GM19025 (cell line): ENCODE data around the gene TUBB6.
A peak's percentile ranks its signal among the peaks of the same experiment; 100 is the strongest.

ENCODE experiments used
- ATAC-seq: cut with Tn5 transposase; IDR thresholded peaks from one replicate; pipeline ENCODE4 v1.9.1; 2021; ENCODE audit warnings: mild to moderate bottlenecking, low read depth, moderate library complexity; ENCODE audit not compliant: unreplicated experiment

Gene TUBB6

GRCh38 chr18:12290086-12290485, 18.0 kb upstream of the TUBB6 start:
- ATAC-seq = no peak

DNA sequence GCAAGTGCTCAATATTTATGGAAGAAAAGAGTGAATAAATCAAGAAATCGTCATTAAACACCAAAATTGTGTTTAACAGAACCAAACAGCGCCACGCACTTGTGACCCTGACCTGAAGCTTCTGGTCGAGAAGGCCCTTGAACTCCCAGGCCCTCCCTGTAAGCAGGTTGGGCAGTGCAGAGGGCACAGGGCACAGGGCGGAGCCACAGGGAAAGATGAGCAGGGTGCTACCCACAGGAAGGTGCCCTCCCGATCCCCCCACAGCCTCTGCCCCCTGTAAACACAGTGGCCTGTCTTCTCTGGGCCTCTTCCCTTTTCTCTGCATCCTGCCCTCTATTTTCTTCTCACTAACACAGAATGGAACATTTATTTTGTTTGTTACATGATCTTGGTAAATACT, 16.9 kb upstream of the TUBB6 start:
- ATAC-seq = no peak

GRCh38 chr18:12291690-12292089, 16.4 kb upstream of the TUBB6 start:
- no peak for ATAC-seq

GRCh38 chr18:12293831-12294230, 14.2 kb upstream of the TUBB6 start:
- no peak for ATAC-seq

- ATAC-seq = no peak
Observed at GRCh38 chr18:12295389-12296086, 12.5 kb upstream of the TUBB6 start.

- no peak for ATAC-seq
Observed at GRCh38 chr18:12296087-12296403, 12.0 kb upstream of the TUBB6 start.

DNA sequence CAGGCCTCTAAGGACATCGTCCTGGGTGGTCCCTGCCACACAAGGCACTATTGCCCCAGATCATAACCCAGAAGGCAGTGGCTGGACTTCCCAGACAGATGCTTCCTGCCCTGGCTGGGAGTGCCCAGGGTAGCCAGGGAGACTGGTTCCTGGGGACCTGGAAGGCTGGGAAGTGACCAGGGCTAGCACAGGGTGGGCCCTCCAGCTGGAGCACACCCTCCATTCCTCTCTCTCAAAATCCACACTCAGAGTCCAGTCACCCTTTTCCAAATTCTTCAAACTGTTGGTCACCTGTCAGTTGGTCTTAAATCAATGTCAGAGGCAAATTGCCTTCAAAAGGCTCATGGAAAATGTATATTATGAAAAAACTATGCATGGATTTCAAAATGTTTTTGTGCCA, 11.6 kb upstream of the TUBB6 start:
- no peak for ATAC-seq

- no peak for ATAC-seq
Observed at GRCh38 chr18:12299862-12300261, 8.2 kb upstream of the TUBB6 start.

DNA sequence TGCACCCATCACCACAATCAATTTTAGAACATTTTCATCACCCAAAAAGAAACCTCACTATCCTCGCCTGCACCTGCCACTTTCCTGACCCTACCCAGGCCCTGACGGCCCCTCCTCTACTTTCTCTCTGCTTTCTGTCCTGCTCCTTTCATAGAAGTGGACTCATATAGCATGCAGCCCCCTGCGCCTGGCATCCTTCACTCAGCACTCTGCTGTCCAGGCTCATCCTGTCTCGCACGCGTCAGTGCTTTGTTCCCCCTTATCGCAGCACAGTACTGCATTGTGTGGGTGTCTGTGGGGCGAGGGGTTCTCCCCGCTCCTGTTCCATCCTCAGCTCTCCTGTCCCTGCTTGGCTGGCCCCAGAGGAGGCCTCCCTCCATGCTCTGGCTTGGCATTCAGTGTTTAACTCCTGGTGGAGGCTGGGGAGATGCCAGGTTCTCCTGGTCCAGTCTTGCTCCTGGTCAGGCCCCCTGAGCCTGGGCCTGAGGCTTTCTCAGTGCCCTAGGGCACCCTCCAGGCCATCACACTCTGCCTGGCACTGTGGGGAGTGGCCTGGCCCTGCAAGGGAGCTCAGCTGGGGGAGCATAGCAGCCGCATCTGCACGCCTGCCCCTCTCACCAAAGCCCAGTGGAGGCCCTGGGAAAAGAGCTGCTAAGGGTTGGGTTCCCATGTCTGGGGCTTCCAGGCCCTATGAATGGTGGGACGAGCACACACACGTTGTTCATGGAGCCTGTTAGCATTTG, 6.6 kb upstream of the TUBB6 start:
- ATAC-seq = no peak

DNA sequence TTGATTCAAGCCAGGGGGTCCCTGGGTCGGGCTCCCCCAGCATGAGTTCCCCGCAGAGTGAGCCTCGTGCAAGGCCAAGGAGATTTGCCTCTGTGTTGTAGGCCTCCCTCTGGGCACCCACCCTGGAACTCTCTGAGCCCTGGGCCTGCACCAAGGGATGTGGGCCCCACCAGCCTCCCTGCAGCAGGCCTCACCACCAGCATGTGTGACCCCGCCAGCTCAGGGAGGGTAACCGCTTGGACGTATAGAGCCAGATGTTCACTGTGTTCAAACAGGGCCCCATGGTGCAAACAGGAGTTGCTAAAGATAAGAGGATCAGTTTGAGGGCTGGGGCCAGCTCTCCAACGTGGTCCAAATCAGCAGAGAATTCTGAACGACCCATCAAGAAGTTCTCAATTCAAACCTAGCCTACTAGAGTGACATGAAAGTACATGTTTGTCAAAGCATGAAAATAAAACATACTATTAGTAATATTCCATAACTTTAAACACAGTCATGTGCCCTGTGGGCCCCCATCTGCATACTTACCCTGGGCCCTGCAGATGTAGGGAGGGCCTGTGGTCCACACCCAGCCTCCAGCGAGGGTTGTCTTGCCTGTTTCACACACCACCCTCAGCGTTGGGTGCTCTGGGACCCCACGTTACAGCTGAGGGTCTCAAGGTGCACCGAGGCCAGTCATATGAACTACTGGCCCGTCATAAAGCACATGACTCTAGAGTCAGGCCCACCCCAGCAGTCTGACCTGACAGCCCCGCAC, 5.5 kb upstream of the TUBB6 start:
- ATAC-seq = no peak

DNA sequence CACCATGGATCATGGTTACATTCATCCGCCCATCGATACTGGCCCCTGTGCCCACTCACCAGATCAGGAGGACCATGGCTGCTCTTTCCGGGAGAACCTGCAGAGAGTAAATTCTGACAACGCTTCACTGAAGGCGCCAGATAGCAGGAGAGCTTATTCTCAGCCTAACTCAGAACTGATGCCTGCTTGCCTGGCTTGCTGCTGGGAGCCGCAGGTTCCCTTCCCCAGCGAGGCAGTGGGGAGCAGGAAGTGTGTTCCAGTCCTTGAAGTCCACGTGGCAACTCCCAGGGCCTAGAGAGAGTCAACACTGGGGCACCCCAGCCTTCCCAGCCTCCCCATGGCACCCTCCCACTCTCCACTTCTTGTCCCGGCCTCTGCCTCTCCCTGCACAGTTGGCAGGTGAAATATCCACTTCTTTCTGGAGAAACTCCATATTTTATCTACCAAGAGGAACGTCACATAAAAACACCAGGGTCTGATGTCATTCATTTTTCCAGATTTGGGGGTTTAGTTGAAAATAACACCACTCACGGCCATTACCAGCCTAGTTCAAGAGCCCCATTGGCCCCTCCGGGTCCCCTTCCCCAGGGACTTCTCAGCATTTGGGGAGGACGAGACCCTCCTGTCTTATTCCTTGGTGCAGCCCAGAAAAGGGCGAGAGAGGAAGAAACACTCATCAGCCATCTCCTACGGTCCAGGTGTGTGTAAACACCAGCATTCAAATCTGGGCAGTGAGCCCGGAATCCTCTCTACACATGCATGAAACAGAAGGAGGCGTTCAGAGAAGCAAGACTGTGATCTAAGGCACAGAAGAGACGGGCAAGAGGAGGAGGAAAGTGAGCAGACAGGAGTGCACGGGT, 3.5 kb upstream of the TUBB6 start:
- no peak for ATAC-seq

DNA sequence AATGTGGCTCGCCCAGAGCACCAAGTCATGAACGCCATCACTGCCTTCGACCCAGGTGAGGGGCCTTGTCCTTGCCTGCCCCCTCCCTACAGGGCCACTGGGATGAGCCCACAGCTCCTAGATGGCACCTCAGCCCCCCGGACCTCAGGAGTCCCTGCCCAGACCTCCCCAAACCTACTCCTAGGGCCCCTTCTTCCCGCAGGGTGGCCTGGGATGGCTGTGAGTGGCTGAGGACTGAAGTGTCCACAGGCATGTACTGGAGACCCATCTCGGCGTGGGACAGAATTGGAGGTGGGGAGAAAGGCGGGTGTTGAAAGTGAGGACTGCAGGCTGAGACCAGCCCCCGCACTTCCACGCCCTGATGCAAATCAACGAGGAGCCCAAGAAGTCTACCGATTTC, 2.8 kb upstream of the TUBB6 start:
- no peak for ATAC-seq

- ATAC-seq = no peak
Observed at GRCh38 chr18:12305930-12306629, 2.0 kb upstream of the TUBB6 start.

GRCh38 chr18:12306752-12307700, 1.0 kb upstream of the TUBB6 start:
- no peak for ATAC-seq

DNA sequence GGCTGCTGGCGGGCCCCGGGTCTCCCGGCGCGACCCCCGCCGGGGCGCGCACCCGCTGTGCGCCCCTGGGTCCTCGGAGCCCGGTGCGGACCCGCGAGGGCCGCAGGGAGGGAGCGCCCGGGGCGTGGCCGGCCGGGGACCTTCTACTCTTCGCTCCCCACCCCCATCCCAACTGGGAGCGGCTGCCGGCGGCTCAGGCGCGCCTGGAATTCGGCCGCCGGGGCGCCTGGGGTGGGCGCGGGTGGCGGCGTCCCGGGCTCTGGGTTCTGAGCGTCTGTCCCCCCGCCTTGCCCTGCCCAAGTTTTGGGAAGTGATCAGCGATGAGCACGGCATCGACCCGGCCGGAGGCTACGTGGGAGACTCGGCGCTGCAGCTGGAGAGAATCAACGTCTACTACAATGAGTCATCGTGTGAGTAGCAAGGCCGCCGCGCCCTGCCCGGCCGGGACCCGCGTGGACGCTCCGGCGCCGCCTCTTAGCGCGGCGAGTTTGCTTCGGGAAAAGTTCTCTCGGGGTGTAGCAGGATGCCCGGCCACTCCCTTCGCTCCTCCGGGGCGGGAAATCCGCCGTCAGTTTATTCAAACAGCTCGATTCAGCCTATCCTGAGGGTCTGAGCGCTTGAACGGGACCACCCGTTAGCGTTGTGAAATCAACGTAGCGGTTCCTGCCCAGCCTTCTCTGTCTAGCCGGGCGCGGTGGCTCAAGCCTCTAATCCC, 502 bp downstream of the TUBB6 start:
- peak; percentile 54 for ATAC-seq

GRCh38 chr18:12309683-12310198, 1.7 kb downstream of the TUBB6 start:
- ATAC-seq = no peak

DNA sequence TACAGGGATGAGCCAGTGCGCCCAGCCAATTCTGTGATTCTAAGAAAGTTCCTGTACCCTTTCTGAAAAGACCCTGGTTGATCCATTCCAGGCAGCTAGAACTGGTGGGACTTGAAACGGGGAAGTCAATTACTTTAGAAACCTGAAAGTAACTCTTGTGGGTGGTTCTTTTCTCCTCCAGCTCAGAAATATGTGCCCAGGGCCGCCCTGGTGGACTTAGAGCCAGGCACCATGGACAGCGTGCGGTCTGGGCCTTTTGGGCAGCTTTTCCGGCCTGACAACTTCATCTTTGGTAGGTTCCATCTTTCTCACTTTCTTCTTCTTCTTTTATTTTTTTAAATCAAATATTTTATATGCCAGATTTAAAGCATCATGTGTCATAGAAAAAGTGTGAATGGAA, 2.7 kb downstream of the TUBB6 start:
- no peak for ATAC-seq

- ATAC-seq = no peak
Observed at GRCh38 chr18:12312976-12313375, 4.9 kb downstream of the TUBB6 start.
